HG03442 (cell line): ENCODE data around the gene LEF1.
A peak's percentile ranks its signal among the peaks of the same experiment; 100 is the strongest.
"Not testable (repeated sequence)": the region's sequence is repeated elsewhere in the genome, so short reads cannot be mapped to it uniquely, and the experiment has no call there.

Experiments
- ATAC-seq: cut with Tn5 transposase; IDR thresholded peaks from one replicate; pipeline ENCODE4 v1.9.1; 2021; ENCODE audit warnings: mild to moderate bottlenecking, moderate library complexity; ENCODE audit not compliant: unreplicated experiment

The LEF1 gene

GRCh38 chr4:108070775-108071174 lies 98.0 kb downstream of the LEF1 start:
- no peak for ATAC-seq

- ATAC-seq: no peak
Measured at GRCh38 chr4:108068442-108068841, 100.3 kb downstream of the LEF1 start.

- ATAC-seq: no peak
Measured at GRCh38 chr4:108060686-108061321, 107.9 kb downstream of the LEF1 start.

GRCh38 chr4:108060164-108060563 lies 108.6 kb downstream of the LEF1 start:
- no peak for ATAC-seq

GRCh38 chr4:108058685-108059440 lies 109.9 kb downstream of the LEF1 start:
- ATAC-seq: no peak

- ATAC-seq: no peak
Measured at GRCh38 chr4:108056418-108056817, 112.3 kb downstream of the LEF1 start.

- no peak for ATAC-seq
Measured at GRCh38 chr4:108055787-108056186, 112.9 kb downstream of the LEF1 start.

- ATAC-seq: no peak
Measured at GRCh38 chr4:108054025-108054638, 114.6 kb downstream of the LEF1 start.

GRCh38 chr4:108053251-108053711 lies 115.5 kb downstream of the LEF1 start:
- ATAC-seq: peak; percentile 82

- no peak for ATAC-seq
Measured at GRCh38 chr4:108052558-108053120, 116.1 kb downstream of the LEF1 start.

- no peak for ATAC-seq
Measured at GRCh38 chr4:108051343-108051742, 117.4 kb downstream of the LEF1 start.

GRCh38 chr4:108050166-108051111 lies 118.3 kb downstream of the LEF1 start:
- ATAC-seq: not testable (repeated sequence)

GRCh38 chr4:108049406-108049805 lies 119.3 kb downstream of the LEF1 start:
- no peak for ATAC-seq

GRCh38 chr4:108048997-108049396 lies 119.7 kb downstream of the LEF1 start:
- no peak for ATAC-seq

- no peak for ATAC-seq
Measured at GRCh38 chr4:108048157-108048556, 120.6 kb downstream of the LEF1 start.

- ATAC-seq: no peak
Measured at GRCh38 chr4:108047199-108047598, 121.5 kb downstream of the LEF1 start.

- ATAC-seq: no peak
Measured at GRCh38 chr4:108045687-108046024, 123.1 kb downstream of the LEF1 start.

- no peak for ATAC-seq
Measured at GRCh38 chr4:108044951-108045686, 123.6 kb downstream of the LEF1 start.

- ATAC-seq: no peak
Measured at GRCh38 chr4:108043526-108043925, 125.2 kb downstream of the LEF1 start.

GRCh38 chr4:108042927-108043326 lies 125.8 kb downstream of the LEF1 start:
- ATAC-seq: no peak
